Nephron (organoid): Measurements from ENCODE around the gene E4F1.

Experiments used
- H3K27ac Mint-ChIP-seq, 3 experiments: 2 replicates each; pipeline ENCODE4 v1.8.0; 2020; ENCODE audit warnings: mixed read lengths in 3 of 3, mild to moderate bottlenecking in 2 of 3, moderate library complexity in 1 of 3
- H3K27me3 Mint-ChIP-seq: 2 replicates; pipeline ENCODE4 v1.8.0; 2021; ENCODE audit warnings: low read depth, mild to moderate bottlenecking, moderate library complexity, mixed read lengths
- H3K36me3 Mint-ChIP-seq: 2 replicates; pipeline ENCODE4 v1.8.0; 2020; ENCODE audit warnings: low read depth, mixed read lengths
- H3K4me1 Mint-ChIP-seq: 2 replicates; pipeline ENCODE4 v1.8.0; 2020; ENCODE audit warnings: mixed read lengths
- H3K4me3 Mint-ChIP-seq, 3 experiments: 2 replicates each; pipeline ENCODE4 v1.8.0; 2020; ENCODE audit warnings: mild to moderate bottlenecking in 3 of 3, mixed read lengths in 3 of 3, moderate library complexity in 2 of 3
- H3K9me3 Mint-ChIP-seq: 2 replicates; pipeline ENCODE4 v1.8.0; 2020; ENCODE audit warnings: mixed read lengths
- TF ChIP-seq, protein P1 (sequence below), 3 experiments: fragments of 200-600 bp; sonication (generic); IDR thresholded peaks; one replicate each; pipeline ENCODE4 v1.5.0; 2021; ENCODE audit warnings: antibody characterized with exemption in 3 of 3; ENCODE audit not compliant: unreplicated experiment in 3 of 3

The E4F1 gene

DNA sequence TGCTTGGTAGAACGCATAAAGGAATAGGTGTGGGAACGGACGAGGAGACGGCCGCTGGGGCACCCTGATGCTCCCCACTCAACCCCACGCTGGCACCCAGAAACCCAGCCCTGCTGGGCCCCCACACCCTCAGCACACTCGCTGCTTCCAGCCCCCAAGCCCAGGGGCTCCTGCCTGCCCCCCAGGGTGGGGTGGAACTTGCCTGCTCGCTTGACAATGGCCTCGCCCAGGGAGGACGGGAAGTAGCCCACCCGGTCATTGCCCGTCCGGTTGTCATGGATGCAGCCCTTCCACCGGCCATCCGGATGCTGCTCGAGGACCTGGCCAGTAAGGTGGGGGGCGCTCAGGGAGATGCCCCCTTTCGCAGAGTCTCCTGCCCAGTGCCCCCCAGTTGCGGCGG lies 36.9 kb upstream of the E4F1 start:
- H3K27ac Mint-ChIP-seq, result no peak overlapping the region
- TF ChIP-seq, protein P1, sequence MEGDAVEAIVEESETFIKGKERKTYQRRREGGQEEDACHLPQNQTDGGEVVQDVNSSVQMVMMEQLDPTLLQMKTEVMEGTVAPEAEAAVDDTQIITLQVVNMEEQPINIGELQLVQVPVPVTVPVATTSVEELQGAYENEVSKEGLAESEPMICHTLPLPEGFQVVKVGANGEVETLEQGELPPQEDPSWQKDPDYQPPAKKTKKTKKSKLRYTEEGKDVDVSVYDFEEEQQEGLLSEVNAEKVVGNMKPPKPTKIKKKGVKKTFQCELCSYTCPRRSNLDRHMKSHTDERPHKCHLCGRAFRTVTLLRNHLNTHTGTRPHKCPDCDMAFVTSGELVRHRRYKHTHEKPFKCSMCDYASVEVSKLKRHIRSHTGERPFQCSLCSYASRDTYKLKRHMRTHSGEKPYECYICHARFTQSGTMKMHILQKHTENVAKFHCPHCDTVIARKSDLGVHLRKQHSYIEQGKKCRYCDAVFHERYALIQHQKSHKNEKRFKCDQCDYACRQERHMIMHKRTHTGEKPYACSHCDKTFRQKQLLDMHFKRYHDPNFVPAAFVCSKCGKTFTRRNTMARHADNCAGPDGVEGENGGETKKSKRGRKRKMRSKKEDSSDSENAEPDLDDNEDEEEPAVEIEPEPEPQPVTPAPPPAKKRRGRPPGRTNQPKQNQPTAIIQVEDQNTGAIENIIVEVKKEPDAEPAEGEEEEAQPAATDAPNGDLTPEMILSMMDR (IDR thresholded peaks at IDR 0.05; ENCODE audit: unreplicated experiment in 3 of 3), result no peak
- H3K4me1 Mint-ChIP-seq, result no peaks in the 10 kb centered on the region
- H3K4me3 Mint-ChIP-seq, result no peak overlapping the region
- H3K36me3 Mint-ChIP-seq, result no peaks in the 10 kb centered on the region
- H3K27me3 Mint-ChIP-seq, result no peaks in the 10 kb centered on the region
- no peaks in the 10 kb centered on the region for H3K9me3 Mint-ChIP-seq

DNA sequence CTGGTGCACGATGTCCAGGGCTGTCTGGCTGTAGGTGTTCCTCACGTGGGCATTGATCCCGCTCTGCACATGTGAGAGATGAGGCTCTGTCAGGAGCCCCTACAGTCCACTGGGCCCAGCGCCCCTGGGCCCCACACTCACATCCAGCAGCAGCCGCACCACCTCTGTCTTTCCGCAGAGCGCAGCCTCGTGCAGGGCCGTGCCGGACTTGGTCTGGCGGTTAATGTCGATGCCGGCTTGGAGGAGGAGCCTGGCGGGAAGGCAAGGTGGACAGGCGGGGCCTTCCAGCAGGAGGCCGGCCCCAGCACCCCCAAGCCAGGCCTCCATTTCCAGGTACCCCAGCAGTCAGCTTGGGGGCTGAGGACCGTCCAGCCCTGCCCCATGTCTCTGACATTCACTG lies 36.2 kb upstream of the E4F1 start:
- TF ChIP-seq, protein P1 (IDR thresholded peaks at IDR 0.05; ENCODE audit: unreplicated experiment in 3 of 3), result no peak
- Mint-ChIP-seq H3K4me1 (no peaks in the 10 kb centered on the region), H3K27ac (no peak overlapping the region), H3K27me3 (no peaks in the 10 kb centered on the region), H3K4me3 (no peak overlapping the region), H3K36me3 (no peaks in the 10 kb centered on the region), H3K9me3 (no peaks in the 10 kb centered on the region)

DNA sequence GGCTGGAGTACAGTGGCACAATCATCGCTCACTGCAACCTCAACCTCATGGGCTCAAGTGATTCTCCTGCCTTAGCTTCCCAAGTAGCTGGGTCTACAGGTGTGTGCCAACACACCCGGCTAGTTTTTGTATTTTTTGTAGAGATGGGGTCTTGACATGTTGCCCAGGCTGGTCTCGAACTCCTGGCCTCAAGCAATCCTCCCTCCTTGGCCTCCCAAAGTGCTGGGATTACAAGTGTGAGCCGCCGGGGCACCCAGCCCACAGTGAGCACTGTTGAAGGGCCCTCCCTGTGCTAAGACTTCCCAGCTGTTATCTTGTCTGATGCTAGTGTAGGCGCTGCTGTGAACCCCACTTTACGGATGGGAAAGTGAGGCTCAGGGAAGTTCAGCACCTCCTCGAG lies 35.0 kb upstream of the E4F1 start:
- Mint-ChIP-seq H3K9me3 (no peaks in the 10 kb centered on the region), H3K36me3 (no peaks in the 10 kb centered on the region), H3K27ac (no peak overlapping the region), H3K4me1 (no peaks in the 10 kb centered on the region), H3K27me3 (no peaks in the 10 kb centered on the region), H3K4me3 (no peak overlapping the region)
- TF ChIP-seq, protein P1 (IDR thresholded peaks at IDR 0.05; ENCODE audit: unreplicated experiment in 3 of 3), result no peak

DNA sequence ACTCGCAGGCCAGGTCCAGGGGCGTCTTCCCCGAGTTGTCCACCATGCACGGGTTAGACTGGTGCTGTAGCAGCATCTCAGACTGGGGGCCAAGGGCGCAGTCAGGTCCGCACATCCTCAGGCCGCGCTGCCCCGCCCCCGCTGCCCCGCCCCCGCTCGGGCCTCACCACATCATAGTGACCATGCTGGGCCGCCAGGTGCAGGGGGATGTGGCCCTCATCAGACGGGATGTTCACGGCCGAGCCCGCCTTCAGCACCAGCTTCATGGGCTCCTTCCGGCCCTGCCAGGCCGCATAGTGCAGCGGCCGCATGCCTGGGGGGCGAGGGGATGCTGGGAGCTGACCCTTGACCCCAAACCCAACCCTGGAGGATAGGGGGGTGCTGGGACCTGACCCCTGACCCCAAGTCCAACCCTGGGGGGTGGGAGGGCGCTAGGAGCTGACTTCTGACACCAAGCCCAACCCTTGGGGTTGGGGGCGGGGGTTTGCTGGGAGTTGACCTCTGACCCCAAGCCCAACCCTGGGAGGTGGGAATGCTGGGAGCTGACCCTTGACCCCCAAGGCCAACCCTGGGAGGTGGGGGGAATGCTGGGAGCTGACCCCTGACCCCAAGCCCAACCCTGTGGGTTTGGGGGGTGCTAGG lies 34.0 kb upstream of the E4F1 start:
- Mint-ChIP-seq H3K4me1 (no peaks in the 10 kb centered on the region), H3K4me3 (no peak overlapping the region), H3K27ac (no peak overlapping the region), H3K9me3 (no peaks in the 10 kb centered on the region), H3K27me3 (no peaks in the 10 kb centered on the region), H3K36me3 (no peaks in the 10 kb centered on the region)
- TF ChIP-seq, protein P1 (IDR thresholded peaks at IDR 0.05; ENCODE audit: unreplicated experiment in 3 of 3), result no peak

DNA sequence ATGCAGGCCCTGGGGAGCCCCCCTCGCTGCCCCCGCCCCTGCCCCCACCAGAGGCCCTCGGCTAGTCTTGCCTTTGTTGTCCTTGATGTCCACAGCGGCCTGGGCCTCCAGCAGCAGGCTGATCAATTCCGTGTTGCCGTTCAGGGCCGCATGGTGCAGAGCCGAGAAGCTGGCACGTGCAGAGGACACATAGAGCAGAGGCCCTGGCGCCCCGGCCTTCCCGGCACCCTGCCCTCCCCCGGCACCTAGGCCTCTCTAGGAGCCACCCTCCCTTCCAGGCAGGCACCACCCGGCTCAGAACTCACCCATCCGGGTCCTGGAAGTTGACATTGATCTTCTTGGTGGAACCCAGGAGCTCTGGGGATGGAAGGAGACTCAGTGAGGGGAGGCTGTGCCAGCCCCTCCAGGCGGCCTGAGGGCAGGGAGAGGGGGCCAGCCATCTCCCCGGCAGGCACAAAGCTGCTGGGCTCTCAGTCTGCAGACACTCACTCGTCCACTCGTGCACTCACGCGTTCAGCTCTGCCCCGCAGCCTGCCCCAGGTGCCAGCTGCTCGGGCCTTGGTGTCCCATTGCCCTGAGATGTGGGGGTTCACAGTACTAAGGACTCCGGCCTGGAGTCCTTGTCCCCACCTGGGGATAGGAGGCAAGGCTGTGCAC lies 33.3 kb upstream of the E4F1 start:
- peaks cover 5% of the 10 kb centered on the region for H3K4me1 Mint-ChIP-seq
- TF ChIP-seq, protein P1 (IDR thresholded peaks at IDR 0.05; ENCODE audit: unreplicated experiment in 3 of 3), result no peak
- H3K27me3 Mint-ChIP-seq, result peaks cover 4% of the 10 kb centered on the region
- no peaks in the 10 kb centered on the region for H3K9me3 Mint-ChIP-seq
- H3K36me3 Mint-ChIP-seq, result no peaks in the 10 kb centered on the region
- H3K27ac Mint-ChIP-seq, result no peak overlapping the region
- H3K4me3 Mint-ChIP-seq, result no peak overlapping the region
